HEK293T (cell line): ENCODE data around the gene HAO2.

Source experiments
- BHLHE40 ChIP-seq: fragments of 450-650 bp; IDR thresholded peaks from 2 replicates; pipeline ENCODE4 v1.6.1; 2016; ENCODE audit warnings: mild to moderate bottlenecking, moderate library complexity, borderline replicate concordance
- FOXA1 ChIP-seq: fragments of 450-650 bp; IDR thresholded peaks from 2 replicates; pipeline ENCODE4 v1.6.1; 2016; ENCODE audit warnings: mild to moderate bottlenecking
- FOXM1 ChIP-seq: fragments of 450-650 bp; IDR thresholded peaks from 2 replicates; pipeline ENCODE4 v1.6.1; 2017; ENCODE audit warnings: mild to moderate bottlenecking, borderline replicate concordance
- SP1 ChIP-seq: fragments of 450-650 bp; IDR thresholded peaks from 2 replicates; pipeline ENCODE4 v1.6.1; 2017
- SUZ12 ChIP-seq: fragments of 450-650 bp; IDR thresholded peaks from 2 replicates; pipeline ENCODE4 v1.6.1; 2016; ENCODE audit warnings: mild to moderate bottlenecking
- TARDBP ChIP-seq: fragments of 450-650 bp; IDR thresholded peaks from 2 replicates; pipeline ENCODE4 v1.6.1; 2016
- ZNF384 ChIP-seq: fragments of 450-650 bp; IDR thresholded peaks from 2 replicates; pipeline ENCODE4 v1.6.1; 2016

DNA sequence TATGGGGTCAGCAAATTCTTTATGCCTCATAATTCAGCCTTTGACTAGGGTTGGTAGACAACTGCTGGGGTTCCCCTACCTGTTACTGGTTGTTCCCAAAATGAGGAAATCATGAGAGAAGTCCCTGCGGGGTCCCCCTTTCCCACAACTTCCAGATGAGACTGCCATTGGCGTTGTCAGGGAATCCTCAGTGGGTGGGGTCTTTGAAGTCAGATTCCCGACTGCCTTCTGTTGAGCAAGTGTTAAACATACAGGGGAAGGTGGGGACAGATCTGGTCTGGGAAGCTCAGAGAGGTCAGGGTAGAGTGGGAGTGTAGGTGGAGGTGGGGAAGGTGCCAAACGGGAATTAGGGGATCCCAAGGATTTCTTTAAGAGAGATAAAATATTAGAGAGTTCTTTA is 61.1 kb downstream of the HAO2 start:
- no peak for TF ChIP-seq SP1
- no peak for TF ChIP-seq SUZ12
- TF ChIP-seq FOXA1, result no peak
- TF ChIP-seq FOXM1, result no peak
- no peak for TF ChIP-seq ZNF384
- no peak for TF ChIP-seq BHLHE40
- TF ChIP-seq TARDBP, result no peak
